NT2/D1 (cell line): ENCODE results near the gene HSH2D.

Experiments used
- SUZ12 ChIP-seq: IDR thresholded peaks from 2 replicates; pipeline ENCODE4 v1.6.1; 2011; ENCODE audit not compliant: insufficient read length, insufficient read depth; ENCODE audit errors: extremely low read depth
- YY1 ChIP-seq: IDR thresholded peaks from 2 replicates; pipeline ENCODE4 v1.6.1; 2011; ENCODE audit not compliant: insufficient read length, insufficient read depth
- ZNF274 ChIP-seq: IDR thresholded peaks from 2 replicates; pipeline ENCODE4 v1.6.1; 2011; ENCODE audit warnings: mild to moderate bottlenecking, low read depth, low read length

DNA sequence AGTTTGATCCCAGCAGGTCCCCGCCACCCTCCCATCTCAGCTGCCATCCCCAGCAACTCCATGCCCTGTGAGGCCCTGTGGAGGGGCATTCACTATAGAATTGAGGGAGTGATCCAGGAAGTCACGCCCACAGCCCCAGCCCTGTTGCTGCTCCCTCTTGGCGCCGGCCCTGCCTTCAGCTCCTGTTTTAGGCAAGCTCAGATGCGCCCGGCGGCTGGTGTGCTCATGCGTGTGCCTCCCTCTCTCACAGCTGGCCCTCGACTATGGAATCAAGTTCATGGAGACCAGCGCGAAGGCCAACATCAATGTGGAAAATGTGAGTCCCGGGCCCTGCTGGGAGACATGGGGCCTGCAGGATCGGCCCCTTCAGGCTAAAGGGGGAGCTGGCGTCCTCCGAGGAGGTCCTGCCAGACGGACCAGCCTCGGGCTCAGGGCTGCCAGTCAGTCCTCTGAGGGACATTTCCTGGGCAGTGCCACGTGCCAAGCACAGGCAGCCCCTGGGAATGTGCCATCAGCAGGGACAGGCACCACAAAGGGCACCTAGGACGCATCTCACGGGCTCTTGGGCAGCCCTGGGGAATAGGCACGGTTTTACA is 15.6 kb upstream of the HSH2D start:
- TF ChIP-seq ZNF274 (no peak), YY1 (no peak), SUZ12 (no peak)
